ENCODE results near the gene PSEN1.

PSEN1 gene

DNA sequence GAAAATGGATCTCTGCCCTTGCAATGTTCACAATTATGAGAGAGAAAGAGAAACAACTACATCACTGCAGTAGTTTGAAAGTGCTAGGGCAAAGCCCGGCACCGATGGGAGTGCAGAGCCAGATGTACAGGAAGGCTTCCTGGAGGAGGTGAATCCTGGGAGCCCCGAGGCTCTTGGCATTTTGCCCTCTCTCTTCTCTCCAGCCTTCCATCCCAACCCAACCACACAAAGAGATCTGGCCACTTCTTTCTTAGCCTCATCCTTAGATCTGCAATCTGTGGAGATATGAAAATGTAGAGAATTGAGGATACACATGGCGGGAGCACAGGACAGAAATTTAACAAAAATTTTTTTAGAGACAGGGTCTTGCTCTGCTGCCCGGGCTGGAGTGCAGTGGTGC lies 97.7 kb downstream of the PSEN1 start:
- H2BK5ac ChIP-seq (ENCODE audit: low read depth, low read length, poor library complexity), result no peak overlapping the region
- no peak overlapping the region for H3K23ac ChIP-seq (ENCODE audit: low read length)
- no peaks in the 10 kb centered on the region for H3K79me1 ChIP-seq (ENCODE audit: low read length)
- no peak overlapping the region for H3K4me2 ChIP-seq (ENCODE audit: low read length)
- H3K9ac ChIP-seq (ENCODE audit: low read length), result no peak overlapping the region
- no peak overlapping the region for H3K4ac ChIP-seq (ENCODE audit: low read depth, low read length)
- H3K79me2 ChIP-seq (ENCODE audit: control insufficient read depth, insufficient read depth, low read length, poor library complexity), result no peaks in the 10 kb centered on the region
- no peak overlapping the region for H3K27ac ChIP-seq (ENCODE audit: low read depth, low read length)
- H3K14ac ChIP-seq (ENCODE audit: low read length), result no peak overlapping the region
- no peak overlapping the region for H2AFZ ChIP-seq (ENCODE audit: insufficient read depth, low read length, poor library complexity)
- H4K91ac ChIP-seq (ENCODE audit: low read depth, low read length), result no peak overlapping the region
- H3K4me3 ChIP-seq (ENCODE audit: low read depth, low read length), result no peak overlapping the region
- H3K9me3 ChIP-seq (ENCODE audit: insufficient read depth, low read depth, low read length), result peaks cover 2% of the 10 kb centered on the region
- peaks cover 45% of the 10 kb centered on the region for H3K27me3 ChIP-seq (ENCODE audit: insufficient read depth, low read length)
- no peak for DNase-seq
- no peak overlapping the region for H2BK120ac ChIP-seq (ENCODE audit: insufficient read depth, low read length, poor library complexity)
- H4K12ac ChIP-seq (ENCODE audit: low read depth, low read length), result no peak overlapping the region
- no peak overlapping the region for H2BK12ac ChIP-seq (ENCODE audit: low read length)
- H3K36me3 ChIP-seq (ENCODE audit: control insufficient read depth in 1 of 2, insufficient read depth in 2 of 2, low read length in 2 of 2), result peaks cover 0 to 1% of the 10 kb centered on the region in 2 experiments
- WGBS (ENCODE audit: extremely low coverage, insufficient coverage, insufficient read length), result no CpG with 5 or more reads among the region's 5 CpGs
- H3K4me1 ChIP-seq (ENCODE audit: control insufficient read depth in 1 of 2, insufficient read depth in 2 of 2, low read length in 2 of 2), result peaks cover 8 to 10% of the 10 kb centered on the region in 2 experiments
- no peak overlapping the region for H2AK5ac ChIP-seq (ENCODE audit: low read length)
- H4K8ac ChIP-seq (ENCODE audit: low read depth, low read length), result no peak overlapping the region
- no peak overlapping the region for H3K18ac ChIP-seq (ENCODE audit: low read length)

DNA sequence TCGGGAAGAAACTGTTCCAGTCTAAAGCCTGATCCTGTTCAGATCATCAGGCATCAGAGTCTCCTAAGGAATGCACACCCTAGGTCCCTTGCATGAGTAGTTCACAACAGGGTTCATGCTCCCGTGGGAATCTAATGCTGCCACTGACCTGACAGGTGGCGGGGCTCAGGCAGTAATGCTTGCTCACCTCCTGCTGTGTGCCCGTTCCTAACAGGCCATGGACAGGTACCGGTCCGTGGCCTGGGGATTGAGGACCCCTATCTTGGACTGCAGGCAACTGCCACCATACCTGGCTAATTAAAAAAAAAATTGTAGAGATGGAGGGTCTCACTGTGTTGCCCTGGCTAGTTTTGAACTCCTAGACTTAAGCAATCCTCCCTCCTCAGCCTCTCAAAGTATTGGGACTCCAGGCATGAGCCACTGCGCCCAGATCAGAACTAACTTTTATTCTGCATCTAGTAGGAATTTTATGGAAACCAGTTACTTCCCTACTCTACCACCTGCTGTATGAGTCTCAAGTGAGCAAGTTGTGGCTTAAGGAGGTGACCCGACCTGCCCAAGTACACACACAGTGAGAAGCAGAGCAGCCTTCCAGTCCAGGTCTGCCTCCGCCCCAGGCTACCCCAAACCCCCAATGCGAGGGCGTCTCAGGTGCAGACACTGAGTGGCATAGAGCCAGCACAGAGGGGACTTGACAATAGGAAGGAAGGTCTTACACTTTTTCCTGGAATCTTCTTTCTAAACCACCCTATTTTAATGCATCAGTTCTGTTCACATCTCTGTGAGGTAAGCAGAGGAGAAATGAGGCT lies 98.5 kb downstream of the PSEN1 start:
- H2BK5ac ChIP-seq (ENCODE audit: low read depth, low read length, poor library complexity), result no peak overlapping the region
- no peak overlapping the region for H2BK120ac ChIP-seq (ENCODE audit: insufficient read depth, low read length, poor library complexity)
- H4K91ac ChIP-seq (ENCODE audit: low read depth, low read length), result no peak overlapping the region
- no peak overlapping the region for H2AFZ ChIP-seq (ENCODE audit: insufficient read depth, low read length, poor library complexity)
- no peak overlapping the region for H3K4me2 ChIP-seq (ENCODE audit: low read length)
- no peak overlapping the region for H3K23ac ChIP-seq (ENCODE audit: low read length)
- peaks cover 8 to 10% of the 10 kb centered on the region in 2 experiments for H3K4me1 ChIP-seq (ENCODE audit: control insufficient read depth in 1 of 2, insufficient read depth in 2 of 2, low read length in 2 of 2)
- H3K4ac ChIP-seq (ENCODE audit: low read depth, low read length), result no peak overlapping the region
- WGBS (ENCODE audit: extremely low coverage, insufficient coverage, insufficient read length), result no CpG with 5 or more reads among the region's 11 CpGs
- no peaks in the 10 kb centered on the region for H3K36me3 ChIP-seq (ENCODE audit: control insufficient read depth in 1 of 2, insufficient read depth in 2 of 2, low read length in 2 of 2)
- no peak overlapping the region for H3K27ac ChIP-seq (ENCODE audit: low read depth, low read length)
- no peaks in the 10 kb centered on the region for H3K79me1 ChIP-seq (ENCODE audit: low read length)
- DNase-seq, result no peak
- H2AK5ac ChIP-seq (ENCODE audit: low read length), result no peak overlapping the region
- H3K27me3 ChIP-seq (ENCODE audit: insufficient read depth, low read length), result peaks cover 50% of the 10 kb centered on the region
- H3K79me2 ChIP-seq (ENCODE audit: control insufficient read depth, insufficient read depth, low read length, poor library complexity), result no peaks in the 10 kb centered on the region
- H3K9me3 ChIP-seq (ENCODE audit: insufficient read depth, low read depth, low read length), result peaks cover 2% of the 10 kb centered on the region
- no peak overlapping the region for H4K8ac ChIP-seq (ENCODE audit: low read depth, low read length)
- no peak overlapping the region for H3K18ac ChIP-seq (ENCODE audit: low read length)
- no peak overlapping the region for H2BK12ac ChIP-seq (ENCODE audit: low read length)
- no peak overlapping the region for H3K4me3 ChIP-seq (ENCODE audit: low read depth, low read length)
- H3K14ac ChIP-seq (ENCODE audit: low read length), result no peak overlapping the region
- no peak overlapping the region for H4K12ac ChIP-seq (ENCODE audit: low read depth, low read length)
- no peak overlapping the region for H3K9ac ChIP-seq (ENCODE audit: low read length)

DNA sequence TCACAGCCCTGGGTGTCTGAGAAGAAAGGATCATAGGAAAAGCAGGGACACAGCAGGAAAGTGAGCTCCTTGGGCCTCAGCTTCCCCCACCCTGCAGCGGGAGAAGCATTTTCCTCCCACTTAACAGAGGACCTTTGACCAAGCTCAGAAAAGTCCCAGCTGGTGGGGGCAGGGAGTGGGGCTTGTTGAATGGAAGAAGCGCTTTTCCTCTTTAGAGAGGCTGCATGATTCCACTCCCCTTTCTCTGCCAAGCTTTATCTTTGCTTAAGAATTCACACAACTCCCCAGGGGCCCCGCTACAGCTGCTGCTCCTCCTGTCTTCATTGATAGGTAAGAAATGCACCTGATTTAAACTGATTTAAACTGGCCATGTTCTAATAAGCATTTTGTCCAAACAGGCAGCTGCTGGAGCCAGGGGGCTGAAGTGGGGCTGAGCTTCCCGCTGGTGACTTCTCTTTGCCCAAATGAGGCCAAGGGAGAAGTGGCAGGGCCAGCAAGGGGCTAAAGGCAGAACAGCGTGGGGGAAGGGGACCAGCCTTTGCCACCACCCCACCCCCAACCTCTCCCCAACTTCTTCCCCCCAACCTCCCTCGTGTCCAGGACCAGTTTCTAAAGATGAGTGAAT lies 99.3 kb downstream of the PSEN1 start:
- no peak overlapping the region for H3K23ac ChIP-seq (ENCODE audit: low read length)
- DNase-seq, result no peak

DNA sequence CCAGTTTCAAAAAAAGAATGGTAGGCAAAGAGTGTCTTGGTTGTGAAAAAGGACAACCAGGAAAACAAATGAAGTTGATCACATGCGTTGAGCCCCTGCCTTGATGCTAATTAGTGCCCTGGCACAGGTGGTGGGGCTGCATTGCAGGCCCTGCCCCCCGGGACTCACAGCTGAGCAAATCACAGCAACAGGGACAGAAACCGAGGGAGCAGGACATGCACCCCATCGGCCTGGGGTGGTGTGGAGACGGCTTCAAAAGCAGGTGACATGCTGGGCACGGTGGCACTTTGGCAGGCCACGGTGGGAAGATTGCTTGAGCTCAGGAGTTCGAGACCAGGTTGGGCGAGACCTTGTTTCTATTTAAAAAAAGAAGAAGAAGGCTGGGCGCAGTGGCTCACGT lies 99.8 kb downstream of the PSEN1 start:
- Histone ChIP-seq H3K14ac (ENCODE audit: low read length) (no peak overlapping the region), H4K8ac (ENCODE audit: low read depth, low read length) (no peak overlapping the region), H4K12ac (ENCODE audit: low read depth, low read length) (no peak overlapping the region), H3K27me3 (ENCODE audit: insufficient read depth, low read length) (peaks cover 62% of the 10 kb centered on the region), H3K36me3 (ENCODE audit: control insufficient read depth in 1 of 2, insufficient read depth in 2 of 2, low read length in 2 of 2) (no peaks in the 10 kb centered on the region), H3K4me3 (ENCODE audit: low read depth, low read length) (no peak overlapping the region), H3K4me2 (ENCODE audit: low read length) (no peak overlapping the region), H2AK5ac (ENCODE audit: low read length) (no peak overlapping the region), H3K4ac (ENCODE audit: low read depth, low read length) (no peak overlapping the region), H2AFZ (ENCODE audit: insufficient read depth, low read length, poor library complexity) (no peak overlapping the region), H3K27ac (ENCODE audit: low read depth, low read length) (no peak overlapping the region), H3K4me1 (ENCODE audit: control insufficient read depth in 1 of 2, insufficient read depth in 2 of 2, low read length in 2 of 2) (peaks cover 8 to 10% of the 10 kb centered on the region in 2 experiments), H3K18ac (ENCODE audit: low read length) (no peak overlapping the region), H3K9me3 (ENCODE audit: insufficient read depth, low read depth, low read length) (peaks cover 2% of the 10 kb centered on the region), H2BK12ac (ENCODE audit: low read length) (no peak overlapping the region), H3K23ac (ENCODE audit: low read length) (no peak overlapping the region), H3K79me2 (ENCODE audit: control insufficient read depth, insufficient read depth, low read length, poor library complexity) (no peaks in the 10 kb centered on the region), H4K91ac (ENCODE audit: low read depth, low read length) (no peak overlapping the region), H3K9ac (ENCODE audit: low read length) (no peak overlapping the region), H2BK5ac (ENCODE audit: low read depth, low read length, poor library complexity) (no peak overlapping the region), H2BK120ac (ENCODE audit: insufficient read depth, low read length, poor library complexity) (no peak overlapping the region), H3K79me1 (ENCODE audit: low read length) (no peaks in the 10 kb centered on the region)
- no peak for DNase-seq
- WGBS (ENCODE audit: extremely low coverage, insufficient coverage, insufficient read length), result no CpG with 5 or more reads among the region's 11 CpGs

More for the DNA sequence above, 99.3 kb downstream of the PSEN1 start:
- Histone ChIP-seq H3K79me1 (ENCODE audit: low read length) (no peaks in the 10 kb centered on the region), H3K18ac (ENCODE audit: low read length) (no peak overlapping the region), H3K4ac (ENCODE audit: low read depth, low read length) (no peak overlapping the region), H2BK120ac (ENCODE audit: insufficient read depth, low read length, poor library complexity) (no peak overlapping the region), H4K12ac (ENCODE audit: low read depth, low read length) (no peak overlapping the region), H3K14ac (ENCODE audit: low read length) (no peak overlapping the region), H3K9ac (ENCODE audit: low read length) (no peak overlapping the region), H3K9me3 (ENCODE audit: insufficient read depth, low read depth, low read length) (peaks cover 2% of the 10 kb centered on the region), H4K91ac (ENCODE audit: low read depth, low read length) (no peak overlapping the region), H4K8ac (ENCODE audit: low read depth, low read length) (no peak overlapping the region), H3K27me3 (ENCODE audit: insufficient read depth, low read length) (peaks cover 56% of the 10 kb centered on the region), H3K79me2 (ENCODE audit: control insufficient read depth, insufficient read depth, low read length, poor library complexity) (no peaks in the 10 kb centered on the region), H2AFZ (ENCODE audit: insufficient read depth, low read length, poor library complexity) (no peak overlapping the region), H2AK5ac (ENCODE audit: low read length) (no peak overlapping the region), H3K36me3 (ENCODE audit: control insufficient read depth in 1 of 2, insufficient read depth in 2 of 2, low read length in 2 of 2) (no peaks in the 10 kb centered on the region), H3K27ac (ENCODE audit: low read depth, low read length) (no peak overlapping the region), H3K4me1 (ENCODE audit: control insufficient read depth in 1 of 2, insufficient read depth in 2 of 2, low read length in 2 of 2) (peaks cover 8 to 10% of the 10 kb centered on the region in 2 experiments), H3K4me2 (ENCODE audit: low read length) (no peak overlapping the region), H3K4me3 (ENCODE audit: low read depth, low read length) (no peak overlapping the region), H2BK5ac (ENCODE audit: low read depth, low read length, poor library complexity) (no peak overlapping the region), H2BK12ac (ENCODE audit: low read length) (no peak overlapping the region)
- no CpG with 5 or more reads among the region's 6 CpGs for WGBS (ENCODE audit: extremely low coverage, insufficient coverage, insufficient read length)

Data from trophoblast cell (in vitro differentiated cells and primary cell).